HepG2 (cell line): Measurements from ENCODE around the gene IGLON5. TPM values are rescaled to one million over a fixed set of nuclear protein-coding genes. Genes with fewer than 3 reads are reported as not detected.

ENCODE experiments used
- ARNTL ChIP-seq: sonication (generic); formaldehyde crosslinking; IDR thresholded peaks from 2 replicates; pipeline ENCODE4 v1.4.0; 2020; ENCODE audit warnings: mild to moderate bottlenecking, missing genetic modification reagents
- BRCA1 ChIP-seq: sonication (generic); formaldehyde crosslinking; IDR thresholded peaks from 2 replicates; pipeline ENCODE4 v1.4.0; 2020; ENCODE audit warnings: missing genetic modification reagents
- EZH2 ChIP-seq: conservative IDR thresholded peaks from 2 replicates; pipeline ENCODE4 v1.6.1; 2012; ENCODE audit warnings: mild to moderate bottlenecking, low read depth, low read length, moderate library complexity
- GATAD1 ChIP-seq: IDR thresholded peaks from 2 replicates; pipeline ENCODE4 v1.6.1; 2016; ENCODE audit warnings: missing genetic modification reagents, missing compliant biosample characterization
- SYNCRIP ChIP-seq: fragments of 200-400 bp; formaldehyde crosslinking; IDR thresholded peaks from 2 replicates; pipeline ENCODE4 v1.6.1; 2018; ENCODE audit warnings: mild to moderate bottlenecking, low read depth, low read length; ENCODE audit not compliant: insufficient read depth
- TEAD3 ChIP-seq: optimal IDR thresholded peaks from 2 replicates; pipeline ENCODE3; 2016; ENCODE audit warnings: borderline replicate concordance
- ZFP36 ChIP-seq: fragments of 150-350 bp; IDR thresholded peaks from 2 replicates; pipeline ENCODE4 v1.6.1; 2018; ENCODE audit warnings: borderline replicate concordance, low read length, low read depth; ENCODE audit not compliant: partially characterized antibody
- ZNF670 ChIP-seq: sonication (generic); formaldehyde crosslinking; IDR thresholded peaks from 2 replicates; pipeline ENCODE4 v1.8.0; 2022; ENCODE audit warnings: mild to moderate bottlenecking, missing genetic modification reagents, borderline replicate concordance
- ZNF720 ChIP-seq: sonication (generic); formaldehyde crosslinking; IDR thresholded peaks from 2 replicates; pipeline ENCODE4 v1.4.0; 2020; ENCODE audit warnings: missing genetic modification reagents
- ZNF746 ChIP-seq: sonication (generic); formaldehyde crosslinking; IDR thresholded peaks from 2 replicates; pipeline ENCODE4 v1.8.0; 2022; ENCODE audit warnings: mild to moderate bottlenecking, missing genetic modification reagents
- ZZZ3 ChIP-seq: sonication (generic); formaldehyde crosslinking; IDR thresholded peaks from 2 replicates; pipeline ENCODE4 v1.4.0; 2020; ENCODE audit warnings: missing genetic modification reagents, mild to moderate bottlenecking, borderline replicate concordance
- polyA plus RNA-seq, 8 experiments: library from polyadenylated mRNA; depleted of rRNA in 3 of 8; stranded (reverse) in 7 of 8; unstranded in 1 of 8; fragments of >200 nt; fragmentation: Illumina TruSeq in 4 of 8; extraction: Trizol in 4 of 8; gene quantifications; 2 replicates each; pipeline versions ENCODE4 v1.2.1 to v1.2.3, GENCODE V29; 2011 to 2016; ENCODE audit warnings: low read depth in 4 of 8, missing spikeins in 1 of 8, mixed read lengths in 1 of 8; ENCODE audit not compliant: insufficient read depth in 1 of 8
- total RNA-seq, 5 experiments: library from RNA; depleted of rRNA; stranded (reverse); fragments of >200 nt; fragmentation: Illumina TruSeq; extraction: Trizol; gene quantifications; 2 replicates each; pipeline ENCODE4 v1.2.3, GENCODE V29; 2016; ENCODE audit warnings: low read depth in 1 of 5
- TF ChIP-seq, protein P1 (sequence below): sonication (generic); formaldehyde crosslinking; IDR thresholded peaks from 2 replicates; pipeline ENCODE4 v1.4.0; 2020; ENCODE audit warnings: mild to moderate bottlenecking, missing genetic modification reagents
- TF ChIP-seq, protein P2 (sequence below): sonication (generic); formaldehyde crosslinking; IDR thresholded peaks from 2 replicates; pipeline ENCODE4 v1.5.0; 2020; ENCODE audit warnings: missing genetic modification reagents, mild to moderate bottlenecking, borderline replicate concordance
- TF ChIP-seq, protein P3 (sequence below): sonication (generic); formaldehyde crosslinking; IDR thresholded peaks from 2 replicates; pipeline ENCODE4 v1.5.0; 2020; ENCODE audit warnings: missing genetic modification reagents
- TF ChIP-seq, protein P4 (sequence below): sonication (generic); formaldehyde crosslinking; IDR thresholded peaks from 2 replicates; pipeline ENCODE4 v1.4.0; 2020; ENCODE audit warnings: mild to moderate bottlenecking, missing genetic modification reagents
- TF ChIP-seq, protein P5 (sequence below): sonication (generic); formaldehyde crosslinking; IDR thresholded peaks from 2 replicates; pipeline ENCODE4 v1.9.0; 2021; ENCODE audit warnings: missing genetic modification reagents, mild to moderate bottlenecking, borderline replicate concordance

The IGLON5 gene
- total and polyA plus RNA-seq, 2 of the 13 experiments (the other 11 are each of a cell fraction or from before 2014, with no cell fraction given), result 0.04 to 5.7 TPM

DNA sequence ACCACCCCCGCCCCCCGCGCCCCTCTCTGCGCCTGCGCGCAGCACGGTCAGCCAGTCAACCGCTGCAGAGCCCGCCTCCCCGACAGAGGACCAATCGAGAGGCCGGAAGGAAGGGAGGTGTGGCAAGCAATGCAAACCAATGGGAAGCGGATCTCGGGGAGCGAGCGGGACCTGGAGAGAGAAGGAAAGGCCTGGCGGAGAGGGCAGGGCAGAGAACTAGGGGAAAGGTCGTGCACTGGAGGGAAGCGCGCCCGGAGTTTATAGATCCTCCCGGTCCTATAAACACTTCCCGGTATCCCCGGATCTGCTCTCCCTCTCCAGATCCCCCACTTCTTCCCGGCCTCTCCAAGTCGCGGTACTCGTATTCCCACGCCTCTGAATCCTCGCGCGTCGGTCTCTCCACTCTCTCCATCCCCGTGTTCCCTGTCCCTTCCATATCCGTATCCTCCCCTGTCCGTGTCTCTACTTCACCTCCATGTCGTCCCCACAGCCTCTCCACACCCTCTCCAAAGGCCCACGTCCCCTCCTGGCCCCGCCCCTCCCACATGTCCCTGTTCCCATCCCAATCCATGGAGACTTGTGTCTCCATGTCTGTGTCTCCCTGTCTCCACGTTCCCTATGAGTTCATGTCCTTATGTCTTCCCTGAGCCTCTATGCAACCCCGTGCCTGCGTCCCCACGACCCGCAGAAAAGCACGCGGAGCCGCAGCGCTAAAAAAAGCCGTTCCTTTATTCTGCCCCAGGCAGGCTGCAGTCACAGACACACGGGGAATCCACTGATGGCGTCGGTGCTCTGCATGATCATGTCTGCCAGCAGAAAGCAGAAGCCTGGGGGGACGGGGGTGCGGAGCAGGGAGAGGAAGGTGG lies 55.2 kb downstream of the IGLON5 start (continued):
- TF ChIP-seq, protein P1, sequence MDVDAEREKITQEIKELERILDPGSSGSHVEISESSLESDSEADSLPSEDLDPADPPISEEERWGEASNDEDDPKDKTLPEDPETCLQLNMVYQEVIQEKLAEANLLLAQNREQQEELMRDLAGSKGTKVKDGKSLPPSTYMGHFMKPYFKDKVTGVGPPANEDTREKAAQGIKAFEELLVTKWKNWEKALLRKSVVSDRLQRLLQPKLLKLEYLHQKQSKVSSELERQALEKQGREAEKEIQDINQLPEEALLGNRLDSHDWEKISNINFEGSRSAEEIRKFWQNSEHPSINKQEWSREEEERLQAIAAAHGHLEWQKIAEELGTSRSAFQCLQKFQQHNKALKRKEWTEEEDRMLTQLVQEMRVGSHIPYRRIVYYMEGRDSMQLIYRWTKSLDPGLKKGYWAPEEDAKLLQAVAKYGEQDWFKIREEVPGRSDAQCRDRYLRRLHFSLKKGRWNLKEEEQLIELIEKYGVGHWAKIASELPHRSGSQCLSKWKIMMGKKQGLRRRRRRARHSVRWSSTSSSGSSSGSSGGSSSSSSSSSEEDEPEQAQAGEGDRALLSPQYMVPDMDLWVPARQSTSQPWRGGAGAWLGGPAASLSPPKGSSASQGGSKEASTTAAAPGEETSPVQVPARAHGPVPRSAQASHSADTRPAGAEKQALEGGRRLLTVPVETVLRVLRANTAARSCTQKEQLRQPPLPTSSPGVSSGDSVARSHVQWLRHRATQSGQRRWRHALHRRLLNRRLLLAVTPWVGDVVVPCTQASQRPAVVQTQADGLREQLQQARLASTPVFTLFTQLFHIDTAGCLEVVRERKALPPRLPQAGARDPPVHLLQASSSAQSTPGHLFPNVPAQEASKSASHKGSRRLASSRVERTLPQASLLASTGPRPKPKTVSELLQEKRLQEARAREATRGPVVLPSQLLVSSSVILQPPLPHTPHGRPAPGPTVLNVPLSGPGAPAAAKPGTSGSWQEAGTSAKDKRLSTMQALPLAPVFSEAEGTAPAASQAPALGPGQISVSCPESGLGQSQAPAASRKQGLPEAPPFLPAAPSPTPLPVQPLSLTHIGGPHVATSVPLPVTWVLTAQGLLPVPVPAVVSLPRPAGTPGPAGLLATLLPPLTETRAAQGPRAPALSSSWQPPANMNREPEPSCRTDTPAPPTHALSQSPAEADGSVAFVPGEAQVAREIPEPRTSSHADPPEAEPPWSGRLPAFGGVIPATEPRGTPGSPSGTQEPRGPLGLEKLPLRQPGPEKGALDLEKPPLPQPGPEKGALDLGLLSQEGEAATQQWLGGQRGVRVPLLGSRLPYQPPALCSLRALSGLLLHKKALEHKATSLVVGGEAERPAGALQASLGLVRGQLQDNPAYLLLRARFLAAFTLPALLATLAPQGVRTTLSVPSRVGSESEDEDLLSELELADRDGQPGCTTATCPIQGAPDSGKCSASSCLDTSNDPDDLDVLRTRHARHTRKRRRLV (CRISPR knock-in tag), result peak; percentile 23; the same call in 1 of the 2 replicates
- no peak for TF ChIP-seq ZZZ3 (CRISPR knock-in tag)
- TF ChIP-seq SYNCRIP, result no peak
- TF ChIP-seq GATAD1 (CRISPR knock-in tag), result peak; percentile 19; the same call in 1 of the 2 replicates
- TF ChIP-seq, protein P2, sequence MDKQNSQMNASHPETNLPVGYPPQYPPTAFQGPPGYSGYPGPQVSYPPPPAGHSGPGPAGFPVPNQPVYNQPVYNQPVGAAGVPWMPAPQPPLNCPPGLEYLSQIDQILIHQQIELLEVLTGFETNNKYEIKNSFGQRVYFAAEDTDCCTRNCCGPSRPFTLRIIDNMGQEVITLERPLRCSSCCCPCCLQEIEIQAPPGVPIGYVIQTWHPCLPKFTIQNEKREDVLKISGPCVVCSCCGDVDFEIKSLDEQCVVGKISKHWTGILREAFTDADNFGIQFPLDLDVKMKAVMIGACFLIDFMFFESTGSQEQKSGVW (CRISPR knock-in tag), result no peak
- TF ChIP-seq ZNF720 (CRISPR knock-in tag), result no peak
- no peak for TF ChIP-seq EZH2
- TF ChIP-seq, protein P3, sequence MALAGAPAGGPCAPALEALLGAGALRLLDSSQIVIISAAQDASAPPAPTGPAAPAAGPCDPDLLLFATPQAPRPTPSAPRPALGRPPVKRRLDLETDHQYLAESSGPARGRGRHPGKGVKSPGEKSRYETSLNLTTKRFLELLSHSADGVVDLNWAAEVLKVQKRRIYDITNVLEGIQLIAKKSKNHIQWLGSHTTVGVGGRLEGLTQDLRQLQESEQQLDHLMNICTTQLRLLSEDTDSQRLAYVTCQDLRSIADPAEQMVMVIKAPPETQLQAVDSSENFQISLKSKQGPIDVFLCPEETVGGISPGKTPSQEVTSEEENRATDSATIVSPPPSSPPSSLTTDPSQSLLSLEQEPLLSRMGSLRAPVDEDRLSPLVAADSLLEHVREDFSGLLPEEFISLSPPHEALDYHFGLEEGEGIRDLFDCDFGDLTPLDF, result no peak
- TF ChIP-seq, protein P4, sequence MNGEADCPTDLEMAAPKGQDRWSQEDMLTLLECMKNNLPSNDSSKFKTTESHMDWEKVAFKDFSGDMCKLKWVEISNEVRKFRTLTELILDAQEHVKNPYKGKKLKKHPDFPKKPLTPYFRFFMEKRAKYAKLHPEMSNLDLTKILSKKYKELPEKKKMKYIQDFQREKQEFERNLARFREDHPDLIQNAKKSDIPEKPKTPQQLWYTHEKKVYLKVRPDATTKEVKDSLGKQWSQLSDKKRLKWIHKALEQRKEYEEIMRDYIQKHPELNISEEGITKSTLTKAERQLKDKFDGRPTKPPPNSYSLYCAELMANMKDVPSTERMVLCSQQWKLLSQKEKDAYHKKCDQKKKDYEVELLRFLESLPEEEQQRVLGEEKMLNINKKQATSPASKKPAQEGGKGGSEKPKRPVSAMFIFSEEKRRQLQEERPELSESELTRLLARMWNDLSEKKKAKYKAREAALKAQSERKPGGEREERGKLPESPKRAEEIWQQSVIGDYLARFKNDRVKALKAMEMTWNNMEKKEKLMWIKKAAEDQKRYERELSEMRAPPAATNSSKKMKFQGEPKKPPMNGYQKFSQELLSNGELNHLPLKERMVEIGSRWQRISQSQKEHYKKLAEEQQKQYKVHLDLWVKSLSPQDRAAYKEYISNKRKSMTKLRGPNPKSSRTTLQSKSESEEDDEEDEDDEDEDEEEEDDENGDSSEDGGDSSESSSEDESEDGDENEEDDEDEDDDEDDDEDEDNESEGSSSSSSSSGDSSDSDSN (CRISPR knock-in tag), result peak; percentile 16; the same call in 1 of the 2 replicates
- TF ChIP-seq TEAD3, result no peak
- TF ChIP-seq BRCA1 (CRISPR knock-in tag), result no peak
- TF ChIP-seq, protein P5, sequence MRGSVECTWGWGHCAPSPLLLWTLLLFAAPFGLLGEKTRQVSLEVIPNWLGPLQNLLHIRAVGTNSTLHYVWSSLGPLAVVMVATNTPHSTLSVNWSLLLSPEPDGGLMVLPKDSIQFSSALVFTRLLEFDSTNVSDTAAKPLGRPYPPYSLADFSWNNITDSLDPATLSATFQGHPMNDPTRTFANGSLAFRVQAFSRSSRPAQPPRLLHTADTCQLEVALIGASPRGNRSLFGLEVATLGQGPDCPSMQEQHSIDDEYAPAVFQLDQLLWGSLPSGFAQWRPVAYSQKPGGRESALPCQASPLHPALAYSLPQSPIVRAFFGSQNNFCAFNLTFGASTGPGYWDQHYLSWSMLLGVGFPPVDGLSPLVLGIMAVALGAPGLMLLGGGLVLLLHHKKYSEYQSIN (CRISPR knock-in tag), result no peak
- no peak for TF ChIP-seq ZFP36
- TF ChIP-seq ARNTL (CRISPR knock-in tag), result no peak
- no peak for TF ChIP-seq ZNF670 (CRISPR knock-in tag)
- no peak for TF ChIP-seq ZNF746
